GM19395 (cell line): Measurements from ENCODE around the gene GPX7.
"Not testable (repeated sequence)": the region's sequence is repeated elsewhere in the genome, so short reads cannot be mapped to it uniquely, and the experiment has no call there.

Experiments
- ATAC-seq: cut with Tn5 transposase; IDR thresholded peaks from one replicate; pipeline ENCODE4 v1.9.1; 2021; ENCODE audit warnings: mild to moderate bottlenecking, moderate library complexity; ENCODE audit not compliant: unreplicated experiment

Gene GPX7

GRCh38 chr1:52601991-52602855 lies at the start of gene GPX7:
GPX7 (plus strand) TSS chr1:52602371; CDS start chr1:52602410, 39 bp downstream.
- no peak for ATAC-seq

- peak; percentile 48 for ATAC-seq
These were observed 49.4 kb upstream of the GPX7 start, which contains the start of gene TUT4 for GRCh38 chr1:52552505-52553361. TUT4 (minus strand) TSS chr1:52553092; CDS start chr1:52526280, 26,812 bp downstream.

- peak; percentile 47 for ATAC-seq
These were observed 48.6 kb upstream of the GPX7 start for GRCh38 chr1:52553362-52554266.

- no peak for ATAC-seq
These were observed 47.9 kb upstream of the GPX7 start for GRCh38 chr1:52554267-52554640.

GRCh38 chr1:52554756-52555155 lies 47.4 kb upstream of the GPX7 start:
- no peak for ATAC-seq

- ATAC-seq = no peak
These were observed 45.4 kb upstream of the GPX7 start for GRCh38 chr1:52556641-52557360.

- ATAC-seq = no peak
These were observed 43.2 kb upstream of the GPX7 start for GRCh38 chr1:52558941-52559340.

- ATAC-seq = no peak
These were observed 42.3 kb upstream of the GPX7 start for GRCh38 chr1:52559875-52560274.

GRCh38 chr1:52562766-52563165 lies 39.4 kb upstream of the GPX7 start:
- no peak for ATAC-seq

GRCh38 chr1:52567943-52568342 lies 34.2 kb upstream of the GPX7 start:
- ATAC-seq = no peak

- ATAC-seq = no peak
These were observed 32.5 kb upstream of the GPX7 start for GRCh38 chr1:52569449-52570210.

GRCh38 chr1:52571783-52572182 lies 30.4 kb upstream of the GPX7 start:
- no peak for ATAC-seq

- ATAC-seq = no peak
These were observed 29.8 kb upstream of the GPX7 start for GRCh38 chr1:52572387-52572786.

GRCh38 chr1:52574594-52574993 lies 27.6 kb upstream of the GPX7 start:
- ATAC-seq = no peak

- no peak for ATAC-seq
These were observed 26.1 kb upstream of the GPX7 start for GRCh38 chr1:52576074-52576473.

GRCh38 chr1:52578066-52578465 lies 24.1 kb upstream of the GPX7 start:
- ATAC-seq = not testable (repeated sequence)

GRCh38 chr1:52579415-52579814 lies 22.8 kb upstream of the GPX7 start:
- ATAC-seq = no peak

GRCh38 chr1:52580283-52580682 lies 21.9 kb upstream of the GPX7 start:
- ATAC-seq = no peak

- no peak for ATAC-seq
These were observed 20.0 kb upstream of the GPX7 start for GRCh38 chr1:52582116-52582696.
